A673 (cell line): ENCODE measurements around the gene PGLYRP2. TPM values are rescaled to one million over a fixed set of nuclear protein-coding genes. Genes with fewer than 3 reads are reported as not detected.

Source experiments
- BruUV-seq: library from RNA; stranded (reverse); fragments of 400-500 nt; replicated peaks from 2 replicates; lab custom pipeline; 2021; lab: Mats Ljungman, UMichigan
- CTCF ChIA-PET: fragments of 300-600 bp; sonication (Branson Sonifier 250); formaldehyde crosslinking; loops from one replicate; lab custom pipeline; 2022; ENCODE audit warnings: antibody characterized with exemption; lab: Charles Lee
- POLR2A ChIA-PET: fragments of 300-600 bp; sonication (Branson Sonifier 250); formaldehyde crosslinking; loops from one replicate; lab custom pipeline; 2022; ENCODE audit warnings: antibody characterized with exemption; ENCODE audit not compliant: low non-redundant PET; lab: Charles Lee
- DNase-seq: peaks from one replicate; pipeline ENCODE4 v3.0.0-alpha.2; 2015; ENCODE audit warnings: low spot score
- H3K27ac ChIP-seq: fragments of 200-600 bp; sonication (generic); 2 replicates; pipeline ENCODE4 v1.5.1; 2016; ENCODE audit warnings: mixed run types, low read depth, mild to moderate bottlenecking, mixed read lengths, antibody characterized with exemption, low read length; ENCODE audit not compliant: poor library complexity, severe bottlenecking
- H3K27me3 ChIP-seq: fragments of 200-600 bp; sonication (generic); replicated peaks from 2 replicates; pipeline ENCODE4 v1.6.1; 2017; ENCODE audit warnings: mixed run types, low read depth, mild to moderate bottlenecking, mixed read lengths, antibody characterized with exemption, low read length; ENCODE audit not compliant: insufficient read depth, poor library complexity
- H3K36me3 ChIP-seq: fragments of 200-600 bp; sonication (generic); 2 replicates; pipeline ENCODE4 v1.6.1; 2016; ENCODE audit warnings: mixed run types, mild to moderate bottlenecking, mixed read lengths, antibody characterized with exemption, low read length; ENCODE audit not compliant: insufficient read depth, poor library complexity, severe bottlenecking
- H3K4me1 ChIP-seq: fragments of 200-600 bp; sonication (generic); 2 replicates; pipeline ENCODE4 v1.6.1; 2017; ENCODE audit warnings: mixed run types, mild to moderate bottlenecking, mixed read lengths, antibody characterized with exemption, low read length; ENCODE audit not compliant: insufficient read depth, poor library complexity, severe bottlenecking
- H3K4me3 ChIP-seq: fragments of 200-600 bp; sonication (generic); 2 replicates; pipeline ENCODE4 v1.5.1; 2016; ENCODE audit warnings: low read depth, mixed run types, mild to moderate bottlenecking, mixed read lengths, low read length; ENCODE audit not compliant: poor library complexity, severe bottlenecking
- H3K9me3 ChIP-seq: fragments of 200-600 bp; sonication (generic); 2 replicates; pipeline ENCODE4 v1.6.1; 2016; ENCODE audit warnings: mixed run types, low read depth, mild to moderate bottlenecking, mixed read lengths, antibody characterized with exemption, low read length; ENCODE audit not compliant: poor library complexity, severe bottlenecking
- EZH2 ChIP-seq: fragments of 200-600 bp; sonication (generic); IDR thresholded peaks from 2 replicates; pipeline ENCODE4 v1.6.1; 2017; ENCODE audit warnings: borderline replicate concordance, low read depth, mild to moderate bottlenecking, mixed read lengths, antibody characterized with exemption, low read length; ENCODE audit not compliant: poor library complexity, severe bottlenecking
- intact Hi-C: fragments of 100-400 bp; cut with micrococcal nuclease; formaldehyde crosslinking; loops from one replicate; pipeline ENCODE4 v1.10.0; 2022; ENCODE audit not compliant: unreplicated experiment
- total RNA-seq: library from RNA; stranded (reverse); gene quantifications from 2 replicates; pipeline ENCODE4 v1.2.3, GENCODE V29; 2021
- TF ChIP-seq, protein P1 (sequence below): fragments of 300-800, 200-600 bp; sonication (generic); conservative IDR thresholded peaks from 2 replicates; pipeline ENCODE4 v1.5.1; 2017; ENCODE audit warnings: low read depth, mild to moderate bottlenecking, antibody characterized with exemption, low read length, moderate library complexity, mixed read lengths

The PGLYRP2 gene
- total RNA-seq, 1 experiment from 2014 or later = 3.5 TPM

DNA sequence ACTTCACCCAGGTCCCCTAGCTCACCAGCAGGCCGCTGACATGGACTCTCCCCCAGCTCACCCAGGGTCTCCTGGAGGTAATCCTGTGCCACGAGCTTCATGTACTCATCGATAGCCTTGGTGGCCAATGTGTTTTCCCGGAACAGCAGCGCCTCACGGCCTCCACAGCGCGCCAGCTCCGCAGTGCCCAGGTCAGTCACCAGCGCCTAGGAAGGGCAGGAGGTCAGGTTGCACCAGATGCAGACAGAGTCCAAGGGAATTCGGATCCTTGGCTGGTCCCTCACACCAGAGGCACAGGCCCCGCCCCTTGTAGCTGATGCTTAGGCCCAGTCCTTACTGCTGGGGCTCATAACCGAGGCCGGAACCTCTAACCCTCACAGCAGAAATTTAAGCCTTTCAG, 22.9 kb downstream of the PGLYRP2 start:
- H3K4me3 ChIP-seq = no peak overlapping the region
- BruUV-seq = no TSS peak
- intact Hi-C loops = no loop called here
- H3K36me3 ChIP-seq = no peaks in the 10 kb centered on the region
- peaks cover 22% of the 10 kb centered on the region for H3K4me1 ChIP-seq
- no peak for DNase-seq
- ChIA-PET CTCF (no interaction called here), POLR2A (interaction anchor here (0.6 kb wide), 1 partner anchor 106 kb away, joined by 3 read pairs; no protein-coding TSS in a partner anchor)
- no peaks in the 10 kb centered on the region for H3K27me3 ChIP-seq
- H3K27ac ChIP-seq = no peak overlapping the region
- H3K9me3 ChIP-seq = no peaks in the 10 kb centered on the region
- TF ChIP-seq, protein P1, sequence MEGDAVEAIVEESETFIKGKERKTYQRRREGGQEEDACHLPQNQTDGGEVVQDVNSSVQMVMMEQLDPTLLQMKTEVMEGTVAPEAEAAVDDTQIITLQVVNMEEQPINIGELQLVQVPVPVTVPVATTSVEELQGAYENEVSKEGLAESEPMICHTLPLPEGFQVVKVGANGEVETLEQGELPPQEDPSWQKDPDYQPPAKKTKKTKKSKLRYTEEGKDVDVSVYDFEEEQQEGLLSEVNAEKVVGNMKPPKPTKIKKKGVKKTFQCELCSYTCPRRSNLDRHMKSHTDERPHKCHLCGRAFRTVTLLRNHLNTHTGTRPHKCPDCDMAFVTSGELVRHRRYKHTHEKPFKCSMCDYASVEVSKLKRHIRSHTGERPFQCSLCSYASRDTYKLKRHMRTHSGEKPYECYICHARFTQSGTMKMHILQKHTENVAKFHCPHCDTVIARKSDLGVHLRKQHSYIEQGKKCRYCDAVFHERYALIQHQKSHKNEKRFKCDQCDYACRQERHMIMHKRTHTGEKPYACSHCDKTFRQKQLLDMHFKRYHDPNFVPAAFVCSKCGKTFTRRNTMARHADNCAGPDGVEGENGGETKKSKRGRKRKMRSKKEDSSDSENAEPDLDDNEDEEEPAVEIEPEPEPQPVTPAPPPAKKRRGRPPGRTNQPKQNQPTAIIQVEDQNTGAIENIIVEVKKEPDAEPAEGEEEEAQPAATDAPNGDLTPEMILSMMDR = no peak
- TF ChIP-seq EZH2 = no peak

DNA sequence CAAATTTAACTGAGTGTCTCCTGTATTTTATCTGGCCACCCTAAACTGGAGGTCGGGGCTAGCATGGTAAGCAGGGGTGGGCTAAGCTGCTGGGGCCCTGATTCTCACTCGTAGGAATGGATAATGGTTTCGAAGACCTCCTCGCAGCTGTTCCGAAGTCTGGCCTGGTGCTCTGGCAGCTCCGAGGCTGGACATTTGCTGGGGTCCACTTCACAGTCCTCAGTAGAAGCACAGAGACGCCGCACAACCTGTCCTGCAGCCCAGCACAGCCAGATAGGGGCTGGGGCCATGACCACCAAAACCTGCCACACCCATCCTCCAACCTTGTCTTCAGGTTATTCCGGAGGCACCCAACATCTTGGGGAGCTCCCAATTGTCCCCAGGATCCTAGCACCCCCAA, 23.3 kb downstream of the PGLYRP2 start:
- intact Hi-C loops = no loop called here
- no peaks in the 10 kb centered on the region for H3K36me3 ChIP-seq
- ChIA-PET CTCF (no interaction called here), POLR2A (no interaction called here)
- H3K4me1 ChIP-seq = peaks cover 22% of the 10 kb centered on the region
- no peaks in the 10 kb centered on the region for H3K9me3 ChIP-seq
- TF ChIP-seq, protein P1 = no peak
- TF ChIP-seq EZH2 = no peak
- DNase-seq = no peak
- no TSS peak for BruUV-seq
- no peak overlapping the region for H3K27ac ChIP-seq
- H3K27me3 ChIP-seq = no peaks in the 10 kb centered on the region
- no peak overlapping the region for H3K4me3 ChIP-seq

DNA sequence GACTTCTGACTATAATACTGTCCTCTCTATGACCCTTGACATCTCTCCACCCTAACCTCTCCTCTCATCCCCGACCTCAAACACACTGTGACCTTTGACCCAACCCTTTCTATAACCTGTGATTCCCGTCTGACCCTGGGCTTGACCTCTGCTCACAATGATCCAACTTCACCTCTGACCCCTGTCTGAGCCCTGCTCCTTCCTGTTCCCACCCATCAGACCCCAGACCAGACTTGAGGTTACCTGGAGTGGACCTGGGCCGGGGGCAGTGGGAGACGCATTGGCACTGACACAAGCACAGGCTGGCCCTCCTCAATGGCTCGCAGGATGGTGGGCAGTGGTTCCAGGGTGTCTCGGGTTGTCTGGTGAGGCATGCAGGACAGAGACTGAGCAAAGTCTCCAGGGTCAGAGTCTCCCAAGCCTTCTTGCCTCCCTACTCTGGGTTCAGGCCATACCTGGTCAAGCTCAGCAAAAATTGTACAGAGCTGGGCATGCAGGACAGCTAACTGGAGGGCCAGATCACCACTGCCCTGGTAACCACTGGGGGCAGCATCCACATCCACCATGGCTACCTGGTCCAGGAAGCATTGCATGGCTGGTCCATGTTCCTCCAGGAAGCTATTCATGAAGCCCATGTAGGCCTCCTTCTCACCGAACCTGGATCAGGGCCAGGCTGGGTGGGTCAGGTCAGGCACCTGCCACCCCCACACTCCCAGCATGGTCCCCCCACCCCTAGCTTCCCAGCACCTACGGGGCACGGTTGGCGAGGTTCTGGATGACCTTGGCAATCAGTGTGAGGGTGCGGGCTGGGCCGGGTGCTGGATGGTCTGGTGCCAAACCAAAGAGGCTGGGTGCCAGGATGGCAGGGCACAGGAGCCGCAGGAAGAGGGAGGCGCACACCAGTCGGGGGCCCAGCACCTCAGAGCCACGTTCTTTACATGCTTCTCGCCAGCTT, 25.1 kb downstream of the PGLYRP2 start:
- Histone ChIP-seq H3K4me1 (peaks cover 23% of the 10 kb centered on the region), H3K9me3 (no peaks in the 10 kb centered on the region), H3K4me3 (no peak overlapping the region), H3K27ac (no peak overlapping the region), H3K27me3 (no peaks in the 10 kb centered on the region), H3K36me3 (no peaks in the 10 kb centered on the region)
- no peak for DNase-seq
- POLR2A ChIA-PET = no interaction called here
- BruUV-seq = no TSS peak
- CTCF ChIA-PET = no interaction called here
- intact Hi-C loops = no loop called here
- TF ChIP-seq EZH2 = no peak
- TF ChIP-seq, protein P1 = no peak; the same call in 1 of the 2 replicates
